CD4-positive, alpha-beta T cell treated with Interleukin-2 at 100 ng/mL for 4 hours (primary cell): Measurements from ENCODE around the gene ID3.

ENCODE experiments used
- DNase-seq: peaks from one replicate; pipeline ENCODE4 v3.0.0-alpha.2; 2020; ENCODE audit warnings: low spot score

The ID3 gene, protein sequence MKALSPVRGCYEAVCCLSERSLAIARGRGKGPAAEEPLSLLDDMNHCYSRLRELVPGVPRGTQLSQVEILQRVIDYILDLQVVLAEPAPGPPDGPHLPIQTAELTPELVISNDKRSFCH

DNA sequence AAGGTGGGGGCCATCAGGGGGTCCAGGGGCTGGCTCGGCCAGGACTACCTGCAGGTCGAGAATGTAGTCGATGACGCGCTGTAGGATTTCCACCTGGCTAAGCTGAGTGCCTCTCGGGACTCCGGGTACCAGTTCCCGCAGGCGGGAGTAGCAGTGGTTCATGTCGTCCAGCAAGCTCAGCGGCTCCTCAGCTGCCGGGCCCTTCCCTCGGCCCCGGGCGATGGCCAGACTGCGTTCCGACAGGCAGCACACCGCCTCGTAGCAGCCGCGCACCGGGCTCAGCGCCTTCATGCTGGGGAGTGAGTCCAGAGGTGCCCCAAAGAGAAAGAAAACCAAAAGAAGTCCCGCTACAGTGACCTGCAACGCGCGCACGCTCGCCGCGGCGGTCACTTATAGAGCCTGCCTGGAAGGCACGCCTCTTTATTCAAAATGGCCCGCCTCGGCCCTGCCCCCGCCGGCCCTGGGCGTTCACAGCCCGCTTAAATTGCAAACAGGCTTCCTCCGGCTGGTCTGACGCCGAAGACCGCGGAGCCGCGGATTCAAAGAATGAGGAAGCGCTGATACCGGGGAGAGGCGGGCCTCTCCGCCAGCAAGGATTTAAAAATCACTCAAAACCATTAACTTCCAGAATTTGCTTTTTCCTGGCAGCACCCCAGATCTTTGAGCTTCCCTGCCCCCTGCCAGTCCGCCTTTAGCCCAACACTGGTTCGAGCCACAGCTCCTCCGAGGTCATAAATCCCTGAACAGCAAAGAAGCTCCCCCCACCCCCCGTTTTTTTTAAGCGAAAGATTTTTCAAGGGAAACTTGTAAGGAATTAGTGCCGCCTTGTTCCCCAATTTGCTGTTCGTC, at the start of gene ID3:
Gene ID3, minus strand, starts transcription at position 366 of the 849 bp plus-strand sequence. Its CDS starts 75 bp downstream, at position 291.
- peak; percentile 87 for DNase-seq

DNA sequence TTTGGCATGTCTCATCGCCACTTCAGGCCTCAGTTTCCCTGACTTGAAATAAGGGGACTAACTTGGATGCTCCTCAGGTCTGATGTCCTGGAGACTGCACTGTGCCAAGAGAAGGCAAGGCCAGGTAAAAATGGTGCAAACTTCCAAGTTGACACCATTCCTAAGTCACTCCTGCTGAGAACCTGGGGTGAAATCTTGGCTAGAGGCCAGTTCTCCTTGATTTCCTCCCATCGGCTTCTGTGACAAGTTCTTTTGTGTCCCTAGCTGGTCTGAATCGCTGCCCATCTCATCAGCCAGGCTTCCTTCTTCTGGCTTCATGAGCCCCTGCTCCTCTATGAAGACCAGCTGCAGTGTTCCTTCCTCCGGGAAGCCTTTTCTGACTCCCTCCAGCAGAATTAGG, 48.6 kb upstream of the ID3 start:
- DNase-seq: no peak

DNA sequence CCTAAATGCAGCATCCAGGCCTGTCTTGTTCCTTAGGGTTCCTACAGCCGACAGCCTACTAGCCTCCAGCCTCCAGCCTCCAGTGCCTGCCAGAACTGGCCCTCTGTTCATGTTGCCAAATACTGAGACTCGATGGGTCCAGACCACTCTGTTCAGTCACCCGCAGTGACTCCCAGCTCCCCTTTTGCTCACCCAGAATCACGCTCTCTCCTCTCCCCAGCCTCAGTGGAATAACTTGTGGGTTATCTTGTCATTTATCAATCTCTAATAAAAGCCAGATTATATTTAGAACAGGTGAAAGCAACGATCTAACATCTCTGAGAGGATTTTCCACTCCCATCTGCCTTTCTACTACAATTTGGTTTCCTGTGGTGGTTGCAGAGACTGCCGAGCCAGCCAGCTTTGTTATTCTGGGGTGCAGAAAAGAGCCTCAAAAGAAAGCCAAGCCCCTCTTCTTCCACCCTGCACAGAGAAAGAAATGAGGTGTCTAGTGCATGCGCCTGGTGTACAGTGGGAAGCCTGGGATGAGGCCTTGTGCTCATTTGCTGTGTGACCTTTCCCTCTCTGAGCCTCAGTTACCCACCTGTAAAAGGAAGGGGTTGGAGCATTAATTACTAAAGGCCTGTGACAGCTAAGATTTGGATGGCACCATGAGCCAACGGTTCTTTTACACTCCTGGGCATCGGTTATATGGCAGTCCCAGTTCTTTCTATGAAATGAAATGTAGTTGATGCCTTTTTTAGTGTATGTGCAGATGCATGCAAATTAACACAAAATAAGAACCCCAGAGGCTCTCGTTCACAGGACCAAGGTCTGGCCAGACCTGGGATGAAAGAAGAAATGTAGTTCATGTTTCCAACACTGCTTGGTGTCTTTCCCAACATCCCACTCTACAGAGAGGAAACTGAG, 42.9 kb upstream of the ID3 start:
- DNase-seq: no peak

DNA sequence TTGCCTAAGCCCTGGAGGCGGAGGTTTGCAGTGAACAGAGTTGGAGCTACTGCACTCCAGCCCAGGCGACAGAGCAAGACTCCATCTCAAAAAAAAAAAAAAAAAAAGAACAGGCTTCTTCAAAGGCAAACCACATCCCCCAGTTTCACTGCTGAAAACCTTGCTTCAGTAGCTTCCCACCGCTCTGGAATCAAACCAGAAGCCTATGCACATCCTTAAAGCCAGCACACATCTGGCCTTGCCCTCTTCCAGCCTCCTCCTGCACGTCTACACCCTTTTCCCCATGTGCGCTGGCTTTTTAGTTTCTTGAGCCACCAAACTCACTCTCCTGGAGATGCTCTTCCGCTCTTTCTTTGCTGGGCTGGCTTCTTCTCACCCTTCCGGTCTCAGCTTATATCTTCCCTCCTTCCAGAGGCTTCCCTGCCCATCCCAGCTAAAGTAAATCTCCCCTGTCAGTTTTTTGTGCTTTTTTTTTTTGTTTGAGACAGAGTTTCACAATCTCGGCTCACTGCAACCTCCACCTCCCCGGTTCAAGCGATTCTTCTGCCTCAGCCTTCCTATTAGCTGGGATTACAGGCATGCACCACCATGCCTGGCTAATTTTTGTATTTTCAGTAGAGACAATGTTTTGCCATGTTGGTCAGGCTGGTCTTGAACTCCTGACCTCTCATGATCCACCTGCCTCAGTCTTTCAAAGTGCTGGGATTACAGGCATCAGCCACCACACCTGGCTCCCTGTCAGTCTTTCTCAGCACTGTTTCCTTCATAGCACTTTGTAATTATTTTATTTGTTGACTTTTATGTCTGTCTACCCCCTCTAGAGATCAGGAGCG, 42.0 kb upstream of the ID3 start:
- no peak for DNase-seq

- DNase-seq: no peak
Observed at GRCh38 chr1:23600283-23600682, 41.0 kb upstream of the ID3 start.

- no peak for DNase-seq
Observed at GRCh38 chr1:23599125-23599524, 39.8 kb upstream of the ID3 start.

DNA sequence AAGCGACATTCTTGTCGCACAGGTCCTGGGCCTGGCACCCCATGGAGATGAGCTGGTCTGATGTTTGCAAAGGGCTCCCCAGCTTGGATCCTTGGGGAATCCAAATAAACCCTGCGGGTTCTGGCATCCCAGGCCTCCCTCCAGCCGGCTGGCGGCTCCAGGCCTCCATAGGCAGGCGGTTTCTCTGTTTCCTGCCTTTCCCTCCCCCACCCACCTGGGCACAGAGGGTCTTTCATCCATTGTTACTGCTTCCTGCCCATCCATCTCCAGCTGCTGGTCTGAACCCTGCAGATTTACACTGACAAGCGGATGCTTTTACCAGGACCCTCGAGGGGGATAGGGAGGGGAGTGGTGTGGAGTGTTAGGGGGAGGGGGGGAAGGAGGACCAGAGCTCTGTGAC, 39.1 kb upstream of the ID3 start:
- DNase-seq: no peak

DNA sequence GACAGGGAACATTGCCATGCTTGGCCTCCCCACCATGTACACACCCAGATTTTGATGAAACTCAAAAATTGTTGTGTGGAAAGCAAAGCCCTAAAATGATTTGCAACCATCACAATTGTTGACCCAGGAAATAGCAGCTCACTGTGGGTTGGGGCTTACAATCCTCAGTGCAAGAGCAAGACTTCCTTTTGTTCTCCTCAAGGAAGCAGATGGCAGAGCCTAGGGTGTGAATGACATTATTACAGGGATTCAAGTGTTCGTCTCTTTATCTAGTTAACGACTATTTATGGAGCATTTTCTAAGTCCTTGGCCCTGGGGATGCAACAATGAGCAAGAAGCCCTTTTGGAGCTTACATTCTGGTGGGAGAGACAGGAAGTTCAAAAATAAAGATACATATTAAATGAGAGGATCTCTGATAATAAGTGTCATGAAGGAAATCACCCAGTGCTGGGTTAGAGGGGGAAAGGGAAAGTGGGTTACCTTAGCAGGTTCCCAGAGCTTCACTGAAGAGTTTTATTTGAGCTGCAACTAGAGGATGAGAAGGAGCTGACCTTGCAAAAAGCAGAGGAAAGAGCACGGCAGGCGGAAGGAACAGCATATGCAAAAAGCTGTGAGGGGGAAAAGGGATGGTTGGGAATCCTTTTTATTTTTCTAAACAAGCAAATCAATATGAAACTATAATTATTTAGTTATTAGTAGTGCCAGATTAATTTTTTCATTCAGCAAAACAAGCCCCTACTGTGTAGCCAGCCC, 38.5 kb upstream of the ID3 start:
- no peak for DNase-seq

- DNase-seq: no peak
Observed at GRCh38 chr1:23596382-23597358, 37.4 kb upstream of the ID3 start.

DNA sequence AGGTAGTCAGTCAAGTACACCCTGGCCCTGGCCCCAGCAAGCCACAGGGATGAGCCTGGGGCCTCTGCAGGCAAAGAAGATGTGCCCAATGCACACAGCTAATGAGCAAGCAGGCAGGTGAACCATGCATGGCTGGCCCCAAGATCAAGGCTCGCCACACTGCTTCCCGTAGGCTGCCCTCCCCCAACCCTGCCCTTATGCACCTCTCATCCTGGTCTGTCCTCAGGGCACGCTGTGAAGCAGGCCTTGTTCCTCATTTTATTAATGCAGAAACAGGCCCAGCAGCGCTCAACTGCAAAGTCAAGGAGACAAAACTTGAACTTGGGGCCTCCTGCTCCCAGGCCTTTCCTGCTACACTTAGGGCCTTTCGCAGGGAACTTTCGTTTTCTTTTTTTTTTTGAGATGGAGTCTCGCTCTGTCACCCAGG, 35.6 kb upstream of the ID3 start:
- no peak for DNase-seq

GRCh38 chr1:23594149-23594907, 35.0 kb upstream of the ID3 start:
- DNase-seq: no peak

DNA sequence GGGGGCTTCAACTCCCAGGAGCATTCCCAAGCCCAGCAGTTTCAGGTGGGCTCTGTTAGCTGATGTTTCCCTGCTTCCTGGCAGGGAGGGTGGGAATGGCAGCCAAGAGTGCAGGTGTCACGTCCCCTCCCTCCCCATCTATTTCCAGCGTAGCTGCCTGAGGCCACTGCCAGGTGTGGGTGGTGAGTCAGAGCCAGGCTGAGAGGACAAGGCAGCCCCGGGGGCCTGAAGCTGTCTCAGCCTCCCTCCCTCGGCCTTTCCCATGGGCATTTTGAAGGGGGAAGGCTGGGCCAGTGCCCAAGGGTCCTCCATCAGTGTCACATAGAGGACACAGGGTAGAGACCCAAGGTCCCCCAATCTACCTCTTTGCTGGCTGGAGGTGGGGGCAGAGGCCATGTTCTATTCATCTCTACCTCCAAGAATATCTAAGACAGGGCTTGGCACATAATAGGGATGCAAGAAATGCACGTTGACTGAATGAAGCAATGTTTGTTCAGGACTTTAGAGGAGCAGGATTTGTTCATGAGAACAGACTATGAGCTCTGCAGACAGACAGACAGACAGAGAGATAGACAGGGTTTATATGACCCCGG, 34.4 kb upstream of the ID3 start:
- DNase-seq: no peak

DNA sequence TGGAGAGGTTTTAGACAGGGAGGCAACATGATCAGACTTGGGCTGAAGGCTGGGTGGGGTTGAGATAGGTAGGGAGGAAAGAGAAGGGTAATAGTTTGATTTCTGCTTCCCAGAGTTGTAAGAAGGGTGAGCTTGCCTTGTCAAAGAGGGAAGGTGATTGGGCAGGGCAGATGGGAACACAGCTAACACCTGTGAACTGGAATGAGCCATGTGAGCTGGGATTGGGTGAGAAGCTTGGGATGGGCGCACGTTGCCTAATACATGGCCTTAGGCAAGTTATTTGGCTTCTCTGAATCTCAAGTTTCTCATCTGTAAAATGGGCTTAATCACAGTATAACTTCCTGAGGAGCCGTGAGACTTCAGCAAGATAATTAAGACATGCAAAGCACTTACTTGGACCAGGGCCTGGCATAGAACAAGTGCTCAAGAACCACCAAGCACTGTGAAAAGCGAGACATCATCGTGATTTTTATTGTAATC, 33.8 kb upstream of the ID3 start:
- DNase-seq: no peak

DNA sequence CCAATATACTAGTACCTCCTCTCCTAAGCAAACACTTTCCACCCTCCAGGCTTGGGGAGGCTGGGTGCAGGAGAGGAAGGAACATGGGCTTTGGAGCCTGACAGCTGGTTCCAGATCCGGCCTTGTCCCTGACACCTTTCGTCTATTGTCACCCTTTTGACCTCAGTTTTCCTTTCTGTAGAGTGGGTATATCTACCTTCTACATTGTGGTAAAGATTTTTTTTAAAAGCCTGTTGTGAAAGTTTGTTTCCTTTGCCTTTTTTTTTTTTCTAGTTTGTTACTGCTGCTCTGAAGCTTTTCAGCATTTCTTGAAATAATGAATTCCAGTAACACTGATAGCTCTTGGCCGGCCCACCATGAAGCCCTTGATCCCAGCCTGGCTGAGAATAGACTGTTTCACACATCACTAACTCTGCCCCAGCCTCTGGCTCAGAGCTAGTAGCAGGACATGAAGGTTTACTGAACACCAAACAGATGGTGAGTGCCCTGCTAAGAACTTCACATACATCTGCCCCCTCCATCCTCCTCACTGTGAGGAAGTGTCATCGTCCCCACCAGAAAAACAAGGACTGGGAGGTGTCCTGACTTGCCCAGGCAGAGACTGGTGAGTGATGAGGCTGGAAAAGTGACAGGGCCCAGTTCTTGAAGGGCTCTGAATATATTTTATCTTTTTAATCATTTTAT, 33.0 kb upstream of the ID3 start:
- DNase-seq: no peak

DNA sequence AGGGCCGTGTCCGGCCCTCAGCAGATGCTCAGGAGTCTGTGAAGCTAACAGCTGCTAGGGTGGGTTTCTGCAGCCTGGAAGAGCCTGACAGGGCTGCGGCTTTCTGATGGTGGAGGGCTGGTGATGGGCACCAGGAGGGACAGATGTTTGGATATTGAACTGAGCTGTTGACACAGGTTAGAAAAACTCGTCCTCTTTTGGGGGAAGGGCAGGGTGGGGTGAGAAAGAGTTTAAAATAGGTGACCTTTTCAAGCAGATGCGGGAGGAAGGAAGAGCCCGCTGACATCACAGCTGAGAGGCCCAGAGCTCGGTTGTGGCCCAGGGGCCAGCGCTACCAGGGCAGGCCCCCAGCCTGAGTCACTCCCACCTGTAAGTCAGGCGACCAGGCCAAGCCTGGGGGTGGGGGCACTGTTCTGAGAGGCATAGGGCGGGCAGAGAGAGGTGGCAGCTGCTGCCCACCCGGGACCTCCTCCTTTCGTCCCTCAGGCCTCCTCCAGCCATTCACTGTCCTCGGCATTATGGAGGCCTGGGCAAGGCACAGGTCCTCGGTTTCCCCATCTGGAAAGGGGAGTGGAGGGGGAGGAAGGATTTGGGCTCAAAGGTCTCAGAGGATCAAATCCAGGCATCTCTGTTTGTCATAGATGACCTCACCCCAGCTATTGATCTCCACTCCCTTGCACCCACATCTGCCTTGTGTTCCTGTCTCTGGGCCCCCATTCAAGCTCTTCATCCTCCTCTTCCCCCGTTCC, 32.3 kb upstream of the ID3 start:
- DNase-seq: peak; percentile 35

DNA sequence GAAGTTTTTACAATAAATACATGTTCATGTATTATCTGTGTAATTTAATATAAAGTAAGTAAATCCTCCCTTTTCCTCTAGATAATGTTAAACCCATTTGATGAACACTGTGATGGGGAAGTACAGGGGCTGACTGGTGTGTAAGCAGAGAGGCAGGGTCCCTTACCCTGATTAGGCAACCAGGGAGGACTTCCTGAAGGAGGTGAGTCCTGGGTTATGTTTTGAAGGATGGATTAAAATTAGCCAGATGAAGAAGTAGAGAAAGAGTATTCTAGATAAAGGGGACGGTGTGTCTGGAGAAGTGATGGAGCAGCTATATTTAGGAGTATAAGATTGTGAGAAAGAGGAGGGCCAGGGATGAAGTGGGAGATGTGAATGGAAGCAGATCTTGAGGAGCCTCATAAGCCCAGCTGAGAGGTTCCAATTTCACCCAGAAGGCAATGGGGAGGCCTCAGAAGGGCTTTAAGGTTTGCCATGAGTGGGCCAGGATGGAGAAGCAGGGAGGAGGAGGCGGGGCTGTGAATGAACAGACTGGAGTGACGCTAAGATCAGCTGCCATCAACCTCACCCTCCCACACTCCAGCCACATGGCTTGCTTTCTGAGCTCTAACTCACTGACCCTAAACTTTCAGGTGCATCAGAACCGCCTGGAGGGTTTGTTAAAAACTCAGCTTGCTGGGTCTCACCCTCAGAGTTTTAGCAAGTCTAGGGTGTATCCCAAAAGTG, 30.9 kb upstream of the ID3 start:
- DNase-seq: no peak

DNA sequence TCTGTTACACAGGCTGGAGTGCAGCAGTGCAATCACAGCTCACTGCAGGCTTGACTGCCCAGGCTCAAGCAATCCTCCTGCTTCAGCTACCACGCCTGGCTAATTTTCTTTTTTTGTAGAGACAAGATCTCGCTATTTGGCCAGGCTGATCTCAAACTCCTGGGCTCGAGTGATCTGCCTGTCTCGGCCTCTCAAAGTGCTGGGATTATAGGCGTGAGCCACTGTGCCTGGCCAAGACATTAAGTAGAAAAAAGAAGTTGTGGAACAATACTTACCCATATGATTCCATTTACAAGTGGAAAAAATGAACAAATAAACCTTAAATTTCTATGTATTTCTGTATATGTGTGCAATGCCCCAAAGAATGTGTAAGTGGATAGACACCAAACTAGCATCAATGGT, 30.3 kb upstream of the ID3 start:
- no peak for DNase-seq
